Subcutaneous abdominal adipose tissue (tissue), 5 donors: Measurements from ENCODE around the gene MTARC2.

Experiments
- H3K27ac ChIP-seq: one replicate; pipeline ENCODE4 v1.7.0; 2013; ENCODE audit warnings: low read depth, mild to moderate bottlenecking, inconsistent platforms, low read length, moderate library complexity
- H3K27me3 ChIP-seq, 5 donors: one replicate each; pipeline ENCODE4 v1.7.0; 2013; ENCODE audit warnings: low read length in 5 of 5, inconsistent platforms in 1 of 5; ENCODE audit not compliant: control insufficient read depth in 5 of 5, insufficient read depth in 4 of 5
- H3K36me3 ChIP-seq, 5 donors: one replicate each; pipeline ENCODE4 v1.7.0; 2013; ENCODE audit warnings: low read length in 5 of 5; ENCODE audit not compliant: control insufficient read depth in 5 of 5, insufficient read depth in 5 of 5
- H3K4me1 ChIP-seq, 5 donors: one replicate each; pipeline ENCODE4 v1.7.0; 2013; ENCODE audit warnings: low read length in 5 of 5, mild to moderate bottlenecking in 3 of 5, moderate library complexity in 1 of 5; ENCODE audit not compliant: control insufficient read depth in 5 of 5, insufficient read depth in 5 of 5
- H3K4me3 ChIP-seq, 5 donors: one replicate each; pipeline ENCODE4 v1.7.0; 2013; ENCODE audit warnings: low read length in 5 of 5, low read depth in 1 of 5
- H3K9ac ChIP-seq, 5 donors: one replicate each; pipeline ENCODE4 v1.7.0; 2013; ENCODE audit warnings: low read length in 5 of 5, mild to moderate bottlenecking in 4 of 5, moderate library complexity in 3 of 5
- H3K9me3 ChIP-seq, 5 donors: one replicate each; pipeline ENCODE4 v1.7.0; 2013; ENCODE audit warnings: low read length in 5 of 5; ENCODE audit not compliant: control insufficient read depth in 5 of 5
- donor health status: healthy.
- donor health status: healthy.
- donor health status: healthy.
- donor health status: healthy.
- donor health status: healthy.

The MTARC2 gene

DNA sequence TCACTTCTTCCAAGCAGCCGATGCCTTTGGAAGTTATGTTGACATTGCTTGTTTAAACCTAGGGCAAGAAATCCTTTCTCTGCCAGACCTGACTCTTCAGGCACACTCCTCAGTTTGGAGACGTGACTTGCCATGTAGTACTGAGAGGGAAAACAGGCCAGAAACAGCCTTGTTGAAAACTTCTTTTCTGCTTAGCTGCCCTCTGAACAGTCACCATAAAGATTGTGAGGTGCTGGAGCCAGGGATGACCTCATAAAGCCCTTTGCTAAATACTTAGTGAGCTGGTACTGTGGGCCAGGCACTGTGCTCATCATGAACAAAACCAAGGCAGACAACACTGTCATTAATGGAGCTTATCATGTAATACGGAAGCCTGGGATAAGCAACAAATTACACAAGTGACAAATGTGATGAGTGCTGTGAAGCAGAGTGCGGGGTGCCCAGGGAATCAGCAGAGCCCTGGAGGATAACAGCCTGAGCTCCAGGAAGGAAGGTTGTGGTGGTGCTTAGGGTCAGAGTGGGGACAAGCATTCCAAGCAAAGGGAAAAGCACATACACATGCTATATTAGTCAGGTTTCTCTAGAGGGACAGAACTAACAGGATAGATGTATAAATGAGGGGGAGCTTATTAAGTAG, 80.9 kb downstream of the MTARC2 start:
- Histone ChIP-seq H3K27me3 (no peaks in the 10 kb centered on the region), H3K27ac (no peak overlapping the region), H3K4me3 (no peak overlapping the region), H3K9me3 (no peaks in the 10 kb centered on the region), H3K36me3 (peaks cover 0 to 3% (median 0%) of the 10 kb centered on the region in 5 donors), H3K9ac (no peak overlapping the region), H3K4me1 (peaks cover 0 to 43% (median 22%) of the 10 kb centered on the region in 5 donors)

DNA sequence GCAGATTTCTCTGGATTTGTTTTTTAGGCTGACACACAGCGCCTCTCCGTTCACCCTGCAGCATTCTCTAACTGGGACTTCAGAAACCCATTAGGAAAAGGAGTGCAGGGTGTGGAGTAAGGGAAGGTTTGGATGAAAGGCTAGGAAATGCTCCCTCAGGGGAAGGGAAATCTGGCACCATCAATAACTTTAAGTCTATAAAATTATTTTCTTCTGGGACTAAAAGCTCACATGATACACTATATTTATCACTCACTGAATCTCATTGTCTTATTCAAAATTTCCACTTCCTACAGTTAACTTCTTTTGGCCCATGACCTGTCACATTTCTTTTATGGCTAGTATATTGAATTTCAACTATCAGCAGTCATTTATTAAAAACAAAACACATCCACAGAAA, 85.3 kb downstream of the MTARC2 start:
- no peak overlapping the region for H3K9ac ChIP-seq
- H3K4me1 ChIP-seq: peaks cover 0 to 30% (median 17%) of the 10 kb centered on the region in 5 donors
- peaks cover 0 to 3% (median 0%) of the 10 kb centered on the region in 5 donors for H3K36me3 ChIP-seq
- H3K4me3 ChIP-seq: no peak overlapping the region
- H3K27me3 ChIP-seq: no peaks in the 10 kb centered on the region
- H3K27ac ChIP-seq: no peak overlapping the region
- no peaks in the 10 kb centered on the region for H3K9me3 ChIP-seq
